ENCODE results near the gene TYW1B.
"Not testable (repeated sequence)": the region's sequence is repeated elsewhere in the genome, so short reads cannot be mapped to it uniquely, and the experiment has no call there.

The TYW1B gene

DNA sequence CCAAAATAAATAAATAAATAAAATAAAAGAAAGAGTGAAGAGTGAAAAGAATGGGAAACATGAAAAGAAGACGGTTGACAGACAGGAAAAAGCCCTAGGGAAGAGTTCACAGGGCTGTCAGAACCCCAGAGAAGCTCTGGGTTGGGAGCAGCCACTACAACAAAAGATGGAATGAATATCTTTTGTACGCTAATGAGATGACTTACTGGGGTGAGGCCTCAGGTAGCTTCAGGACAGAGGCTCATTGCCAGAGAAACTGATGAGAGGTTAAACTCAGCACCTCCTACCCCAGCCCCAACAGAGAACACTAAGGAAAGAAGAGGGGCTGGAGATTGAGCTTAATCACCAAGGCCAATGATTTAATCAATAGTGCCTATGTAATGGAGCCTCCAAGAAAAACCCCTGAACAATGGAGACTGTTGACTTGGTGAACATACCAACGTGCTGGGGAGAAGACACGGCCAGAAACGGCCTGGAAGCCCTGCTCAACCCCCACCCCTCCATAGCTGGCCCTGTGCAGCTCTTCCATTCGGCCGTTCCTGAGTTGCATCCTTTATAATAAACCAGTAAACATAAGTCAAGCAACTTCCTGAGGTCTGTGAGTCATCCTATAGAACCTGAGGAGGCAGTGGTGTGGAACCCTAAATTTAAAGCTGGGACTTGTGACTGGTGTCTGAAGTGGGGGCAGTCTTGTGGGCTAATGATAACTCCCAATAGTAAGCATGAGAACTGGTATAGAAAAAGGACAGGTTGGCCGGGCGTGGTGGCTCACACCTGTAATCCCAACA is 11.4 kb downstream of the TYW1B start:
- not testable (repeated sequence) for DNase-seq (ENCODE audit: low read depth in 2 of 2)

GRCh38 chr7:72810437-72810836 is 17.6 kb downstream of the TYW1B start:
- not testable (repeated sequence) for DNase-seq (ENCODE audit: low read depth in 2 of 2)

DNA sequence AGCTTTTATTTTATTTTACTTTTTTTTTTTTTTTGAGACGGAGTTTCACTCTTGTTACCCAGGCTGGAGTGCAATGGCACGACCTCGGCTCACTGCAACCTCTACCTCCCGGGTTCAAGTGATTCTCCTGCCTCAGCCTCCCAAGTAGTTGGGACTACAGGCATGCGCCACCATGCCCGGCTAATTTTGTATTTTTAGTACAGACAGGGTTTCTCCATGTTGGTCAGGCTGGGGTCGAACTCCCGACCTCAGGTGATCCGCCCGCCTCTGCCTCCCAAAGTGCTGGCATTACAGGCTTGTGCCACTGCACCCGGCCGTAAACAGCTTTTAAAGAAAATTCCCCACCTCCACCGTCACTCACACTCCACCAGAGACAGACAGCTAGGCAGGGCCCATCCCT is 19.5 kb downstream of the TYW1B start:
- not testable (repeated sequence) for DNase-seq (ENCODE audit: low read depth in 2 of 2)

- DNase-seq (ENCODE audit: low read depth in 2 of 2), result not testable (repeated sequence)
Measured at GRCh38 chr7:72806851-72807250, 21.1 kb downstream of the TYW1B start.

- DNase-seq (ENCODE audit: low read depth in 2 of 2), result no peak
Measured at GRCh38 chr7:72805526-72806494, 22.2 kb downstream of the TYW1B start.

GRCh38 chr7:72803778-72804177 is 24.2 kb downstream of the TYW1B start:
- not testable (repeated sequence) for DNase-seq (ENCODE audit: low read depth in 2 of 2)

DNA sequence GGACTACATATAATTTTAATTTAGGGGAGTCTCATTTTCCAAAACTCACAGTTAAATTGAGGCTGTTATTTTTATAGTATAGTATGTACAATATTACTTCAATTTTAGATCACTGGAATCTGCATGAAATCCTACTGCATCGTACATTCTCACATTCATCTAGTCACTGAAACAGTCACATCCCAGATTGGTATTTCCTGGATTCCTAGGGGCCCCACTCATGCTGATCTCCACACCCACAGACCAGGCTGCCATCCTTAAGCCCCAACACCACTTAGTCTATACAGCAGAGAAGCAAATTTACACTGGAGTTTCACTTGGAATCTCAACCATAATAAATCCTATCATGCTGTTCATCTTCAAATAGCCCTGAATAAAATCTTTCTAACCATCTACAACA is 26.4 kb downstream of the TYW1B start:
- not testable (repeated sequence) for DNase-seq (ENCODE audit: low read depth in 2 of 2)

GRCh38 chr7:72795401-72795800 is 32.6 kb downstream of the TYW1B start:
- DNase-seq (ENCODE audit: low read depth in 2 of 2), result not testable (repeated sequence)

DNA sequence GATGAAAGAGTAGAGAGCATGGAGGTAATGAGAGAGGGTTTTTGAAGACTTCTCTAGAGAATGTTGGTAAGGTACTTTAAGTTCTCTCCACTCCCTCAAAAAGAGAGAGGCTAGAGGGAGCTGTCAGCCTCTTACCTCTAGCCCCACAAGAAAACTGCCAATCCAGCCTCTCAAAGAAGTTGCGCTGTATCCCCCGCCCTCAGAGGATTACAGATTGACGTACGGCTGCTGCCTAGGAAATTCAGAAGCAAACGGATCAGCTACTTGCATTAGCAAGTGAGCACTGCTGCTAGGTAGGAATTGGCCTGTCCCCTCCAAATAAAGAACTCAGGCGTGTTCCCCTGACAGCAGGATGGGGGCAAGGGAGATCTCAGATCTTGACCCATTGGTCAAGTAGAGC is 34.2 kb downstream of the TYW1B start:
- no peak for DNase-seq (ENCODE audit: low read depth in 2 of 2)

GRCh38 chr7:72790698-72791060 is 37.3 kb downstream of the TYW1B start:
- DNase-seq (ENCODE audit: low read depth in 2 of 2), result not testable (repeated sequence)

- DNase-seq (ENCODE audit: low read depth in 2 of 2), result not testable (repeated sequence)
Measured at GRCh38 chr7:72790048-72790697, 37.8 kb downstream of the TYW1B start.

DNA sequence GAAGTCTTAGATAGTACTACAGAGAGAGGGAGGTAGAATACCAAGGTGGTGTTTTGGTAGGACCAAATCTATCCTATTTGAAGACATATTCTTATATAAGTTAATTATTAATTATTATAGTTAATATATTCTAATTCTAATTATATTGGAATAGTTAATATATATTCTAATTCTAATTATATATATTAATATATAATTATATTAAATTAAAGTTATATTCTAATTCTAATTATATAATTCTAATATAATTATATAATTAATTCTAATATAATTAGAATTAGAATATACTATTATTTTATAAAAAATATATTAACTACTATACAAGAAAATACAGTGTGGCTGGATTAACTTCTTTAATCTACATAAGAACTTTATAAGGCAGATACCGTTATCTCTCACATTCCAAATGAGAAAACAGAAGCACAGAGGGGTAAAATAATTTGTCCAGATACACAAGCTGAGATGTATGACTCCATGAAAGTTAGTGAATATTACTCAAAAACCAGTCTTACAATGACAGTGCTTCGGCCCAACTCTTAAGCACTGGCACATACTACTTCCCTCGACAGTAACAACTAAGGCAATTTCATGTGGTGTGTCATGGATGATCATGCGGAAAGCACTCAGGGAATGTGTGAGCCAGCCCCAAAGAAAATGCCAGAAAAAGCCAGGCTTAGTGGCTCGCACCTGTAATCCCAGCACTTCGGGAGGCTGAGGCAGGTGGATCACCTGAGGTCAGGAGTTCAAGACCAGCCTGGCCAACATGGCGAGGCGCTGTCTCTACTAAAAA is 42.6 kb downstream of the TYW1B start:
- DNase-seq (ENCODE audit: low read depth in 2 of 2), result no peak

DNA sequence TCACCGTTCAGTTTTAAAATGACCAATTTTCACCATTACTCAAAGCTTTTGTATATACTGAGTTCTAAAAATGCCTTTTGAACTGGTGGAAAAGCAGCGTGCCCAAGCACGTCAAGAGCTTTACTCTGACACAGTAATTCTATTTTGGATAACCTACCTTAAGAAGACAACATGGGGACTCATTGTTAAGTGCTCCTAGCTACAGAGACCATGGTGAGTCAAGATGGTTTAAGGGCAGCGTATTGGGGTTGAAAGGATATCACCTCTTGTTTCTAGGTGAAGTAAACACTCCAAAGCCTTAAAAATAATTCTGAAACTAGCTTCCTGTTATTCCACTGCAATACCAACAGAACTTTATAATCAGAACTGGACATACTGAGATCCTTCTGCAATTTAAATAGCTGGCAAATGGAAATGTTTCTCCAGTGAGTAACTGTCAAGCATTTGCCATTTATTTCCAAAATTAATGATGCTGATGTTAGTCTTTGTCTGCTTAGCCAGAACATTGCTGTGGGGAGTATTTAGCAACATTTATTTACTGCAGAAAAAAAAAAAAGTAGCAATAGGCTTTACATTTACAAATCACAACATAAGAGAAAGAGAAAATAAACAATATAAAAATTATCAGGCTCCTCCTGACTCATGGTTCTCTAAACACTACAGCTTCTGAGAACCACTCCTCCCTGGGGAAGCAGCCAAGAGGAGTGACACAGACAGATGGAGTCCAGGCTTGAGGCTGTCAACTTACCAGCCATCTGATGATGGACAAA is 44.2 kb downstream of the TYW1B start:
- not testable (repeated sequence) for DNase-seq (ENCODE audit: low read depth in 2 of 2)

- no peak for DNase-seq (ENCODE audit: low read depth in 2 of 2)
Measured at GRCh38 chr7:72781631-72782030, 46.4 kb downstream of the TYW1B start.

- no peak for DNase-seq (ENCODE audit: low read depth in 2 of 2)
Measured at GRCh38 chr7:72781161-72781560, 46.8 kb downstream of the TYW1B start.

DNA sequence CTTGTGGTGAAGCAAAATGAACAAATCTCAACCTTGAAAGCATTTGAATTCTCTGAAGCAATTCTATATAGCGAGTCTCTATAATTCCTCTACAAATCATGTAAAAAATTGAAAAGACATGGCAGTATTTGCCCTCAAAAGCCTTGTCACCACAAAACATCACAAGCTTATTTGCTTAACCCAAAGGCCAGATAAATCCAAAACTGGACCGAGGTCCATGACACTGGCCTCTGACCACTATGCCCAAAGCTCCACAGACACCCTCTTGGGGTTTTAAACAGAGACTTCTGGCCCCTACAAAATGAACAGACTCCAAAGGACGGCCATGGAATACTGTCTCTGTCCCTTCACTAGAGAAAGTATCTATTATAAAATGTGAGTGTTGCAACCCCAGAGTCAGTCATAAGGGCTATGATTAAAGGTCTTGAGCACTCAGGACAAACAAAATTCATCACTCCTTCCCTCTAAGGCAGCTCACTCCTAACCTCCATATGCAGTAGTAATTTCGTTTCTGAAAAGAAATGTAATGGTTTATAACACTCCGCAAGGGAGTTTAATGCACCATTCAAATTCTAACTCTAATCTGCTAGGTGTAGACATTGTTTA is 47.6 kb downstream of the TYW1B start:
- DNase-seq (ENCODE audit: low read depth in 2 of 2), result not testable (repeated sequence)

- not testable (repeated sequence) for DNase-seq (ENCODE audit: low read depth in 2 of 2)
Measured at GRCh38 chr7:72777167-72777566, 50.8 kb downstream of the TYW1B start.

DNA sequence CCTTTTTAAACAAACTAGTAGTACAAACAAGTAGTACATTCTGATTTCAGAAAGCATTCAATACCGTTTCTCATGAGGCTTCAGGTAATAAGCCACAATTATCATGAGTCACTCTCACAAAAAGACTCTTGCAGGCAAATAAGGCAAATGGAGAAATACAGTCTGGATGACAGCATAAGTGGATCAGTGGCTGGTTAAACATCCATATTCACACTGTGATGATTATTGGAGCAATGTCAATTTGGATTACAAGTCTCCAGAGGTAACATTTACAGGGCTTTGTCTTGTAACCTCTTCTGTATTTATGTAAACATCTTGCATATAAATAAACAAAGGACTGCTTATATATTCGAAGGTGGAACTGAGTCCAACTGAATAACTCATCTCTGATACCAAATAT is 55.4 kb downstream of the TYW1B start:
- not testable (repeated sequence) for DNase-seq (ENCODE audit: low read depth in 2 of 2)

DNA sequence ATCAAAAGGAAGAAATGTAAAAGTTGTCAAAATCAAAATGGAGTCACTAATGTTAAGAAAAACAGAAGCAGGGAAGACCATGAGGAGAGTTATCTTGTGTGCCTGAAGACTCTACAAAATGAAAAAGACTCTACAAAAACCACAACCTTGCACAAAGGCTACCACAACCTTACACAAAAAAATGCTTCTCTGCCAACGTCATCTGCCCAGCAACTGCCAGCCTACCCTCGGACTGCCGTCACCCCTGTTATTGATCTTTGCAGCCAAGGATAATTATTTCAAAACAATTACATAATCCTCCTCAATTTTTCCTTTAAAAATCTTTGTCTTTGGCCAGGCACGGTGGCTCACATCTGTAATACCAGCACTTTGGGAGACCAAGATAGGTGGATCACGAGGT is 61.0 kb downstream of the TYW1B start:
- DNase-seq (ENCODE audit: low read depth in 2 of 2), result not testable (repeated sequence)

GRCh38 chr7:72760602-72761001 is 67.4 kb downstream of the TYW1B start:
- DNase-seq (ENCODE audit: low read depth in 2 of 2), result no peak

Data from stimulated activated CD8-positive, alpha-beta memory T cell treated with anti-CD3 and anti-CD28 coated beads, Interleukin-7, amount 100 ng/mL, for 4 hours (primary cell).